CD1c-positive myeloid dendritic cell (primary cell): ENCODE data around the gene DCLK1.

ENCODE experiments used
- DNase-seq: peaks from one replicate; pipeline ENCODE4 v3.0.0-alpha.2; 2016; ENCODE audit errors: extremely low spot score

DCLK1 gene

GRCh38 chr13:35826626-35827254 lies 304.4 kb downstream of the DCLK1 start:
- no peak for DNase-seq

GRCh38 chr13:35824825-35825224 lies 306.4 kb downstream of the DCLK1 start:
- no peak for DNase-seq

- DNase-seq = no peak
These were observed 306.8 kb downstream of the DCLK1 start for GRCh38 chr13:35824395-35824794.

- DNase-seq = no peak
These were observed 308.5 kb downstream of the DCLK1 start for GRCh38 chr13:35822666-35823065.

- DNase-seq = no peak
These were observed 312.5 kb downstream of the DCLK1 start for GRCh38 chr13:35818633-35819067.

- DNase-seq = no peak
These were observed 313.3 kb downstream of the DCLK1 start for GRCh38 chr13:35817642-35818607.

- no peak for DNase-seq
These were observed 316.6 kb downstream of the DCLK1 start for GRCh38 chr13:35814605-35815011.

GRCh38 chr13:35812736-35813135 lies 318.4 kb downstream of the DCLK1 start:
- no peak for DNase-seq

- no peak for DNase-seq
These were observed 320.9 kb downstream of the DCLK1 start for GRCh38 chr13:35810321-35810720.

GRCh38 chr13:35808846-35809245 lies 322.3 kb downstream of the DCLK1 start:
- no peak for DNase-seq

GRCh38 chr13:35804901-35805300 lies 326.3 kb downstream of the DCLK1 start:
- DNase-seq = no peak

- no peak for DNase-seq
These were observed 333.2 kb downstream of the DCLK1 start for GRCh38 chr13:35797991-35798390.

GRCh38 chr13:35797244-35797643 lies 333.9 kb downstream of the DCLK1 start:
- no peak for DNase-seq

- no peak for DNase-seq
These were observed 334.6 kb downstream of the DCLK1 start for GRCh38 chr13:35796623-35797022.

GRCh38 chr13:35794734-35795389 lies 336.3 kb downstream of the DCLK1 start:
- no peak for DNase-seq

GRCh38 chr13:35793823-35794222 lies 337.4 kb downstream of the DCLK1 start:
- no peak for DNase-seq

- DNase-seq = no peak
These were observed 338.3 kb downstream of the DCLK1 start for GRCh38 chr13:35792911-35793310.

GRCh38 chr13:35792021-35792420 lies 339.2 kb downstream of the DCLK1 start:
- no peak for DNase-seq

GRCh38 chr13:35791184-35791851 lies 339.9 kb downstream of the DCLK1 start:
- DNase-seq = no peak

GRCh38 chr13:35789335-35790165 lies 341.6 kb downstream of the DCLK1 start:
- no peak for DNase-seq

GRCh38 chr13:35787937-35788336 lies 343.2 kb downstream of the DCLK1 start:
- DNase-seq = no peak
